H9 (cell line): ENCODE data around the gene EIF3B. TPM values are rescaled to one million over a fixed set of nuclear protein-coding genes. Genes with fewer than 3 reads are reported as not detected.

Experiments used
- DNase-seq: peaks from one replicate; pipeline ENCODE4 v3.0.0-alpha.2; 2017
- H2AFZ ChIP-seq: one replicate; pipeline ENCODE4 v1.6.1; 2013; ENCODE audit warnings: mild to moderate bottlenecking, low read length, control low read depth, moderate library complexity
- H2AK5ac ChIP-seq: 2 replicates; pipeline ENCODE4 v1.6.1; 2013; ENCODE audit warnings: low read length, control low read depth, mixed read lengths; ENCODE audit not compliant: insufficient read length
- H2BK120ac ChIP-seq: one replicate; pipeline ENCODE4 v1.6.1; 2013; ENCODE audit warnings: low read depth, mild to moderate bottlenecking, low read length, control low read depth, inconsistent platforms; ENCODE audit not compliant: poor library complexity, severe bottlenecking
- H2BK12ac ChIP-seq: 2 replicates; pipeline ENCODE4 v1.6.1; 2013; ENCODE audit warnings: low read length, control low read depth, mixed read lengths, low read depth; ENCODE audit not compliant: insufficient read length
- H2BK15ac ChIP-seq: 2 replicates; pipeline ENCODE4 v1.6.1; 2013; ENCODE audit warnings: low read depth, low read length, control low read depth
- H2BK20ac ChIP-seq: one replicate; pipeline ENCODE4 v1.6.1; 2013; ENCODE audit warnings: low read depth, mild to moderate bottlenecking, low read length, control low read depth, inconsistent platforms; ENCODE audit not compliant: poor library complexity, severe bottlenecking
- H2BK5ac ChIP-seq: 2 replicates; pipeline ENCODE4 v1.6.1; 2013; ENCODE audit warnings: low read length, control low read depth, mixed read lengths; ENCODE audit not compliant: insufficient read length
- H3K14ac ChIP-seq: 2 replicates; pipeline ENCODE4 v1.6.1; 2013; ENCODE audit warnings: low read length, control low read depth; ENCODE audit not compliant: insufficient read depth
- H3K18ac ChIP-seq: 2 replicates; pipeline ENCODE4 v1.6.1; 2013; ENCODE audit warnings: low read depth, mild to moderate bottlenecking, mixed read lengths, low read length, control low read depth; ENCODE audit not compliant: insufficient read length
- H3K23ac ChIP-seq: 2 replicates; pipeline ENCODE4 v1.6.1; 2013; ENCODE audit warnings: low read length, control low read depth, mixed read lengths, low read depth; ENCODE audit not compliant: insufficient read length
- H3K23me2 ChIP-seq: 2 replicates; pipeline ENCODE4 v1.6.1; 2013; ENCODE audit warnings: low read depth, mild to moderate bottlenecking, mixed read lengths, low read length, control low read depth; ENCODE audit not compliant: insufficient read length, poor library complexity, severe bottlenecking
- H3K27ac ChIP-seq: 2 replicates; pipeline ENCODE4 v1.5.1; 2013; ENCODE audit warnings: low read length, control low read depth, mixed read lengths, low read depth; ENCODE audit not compliant: insufficient read length
- H3K27me3 ChIP-seq: 2 replicates; pipeline ENCODE4 v1.6.1; 2013; ENCODE audit warnings: low read length, control low read depth, inconsistent platforms; ENCODE audit not compliant: insufficient read depth
- H3K4ac ChIP-seq: 2 replicates; pipeline ENCODE4 v1.6.1; 2013; ENCODE audit warnings: low read depth, mild to moderate bottlenecking, control low read depth, inconsistent platforms, low read length, moderate library complexity
- H3K4me1 ChIP-seq: 2 replicates; pipeline ENCODE4 v1.6.1; 2013; ENCODE audit warnings: low read length, control low read depth, inconsistent platforms; ENCODE audit not compliant: insufficient read depth
- H3K4me2 ChIP-seq: 2 replicates; pipeline ENCODE4 v1.6.1; 2013; ENCODE audit warnings: low read length, control low read depth, mixed read lengths; ENCODE audit not compliant: insufficient read length, insufficient read depth
- H3K56ac ChIP-seq: 2 replicates; pipeline ENCODE4 v1.6.1; 2013; ENCODE audit warnings: low read depth, mild to moderate bottlenecking, mixed read lengths, low read length, control low read depth; ENCODE audit not compliant: insufficient read length
- H3K79me1 ChIP-seq: 2 replicates; pipeline ENCODE4 v1.6.1; 2013; ENCODE audit warnings: low read depth, mild to moderate bottlenecking, moderate library complexity, low read length, control low read depth, inconsistent platforms; ENCODE audit not compliant: insufficient read depth, poor library complexity, severe bottlenecking
- H3K79me2 ChIP-seq: 2 replicates; pipeline ENCODE4 v1.6.1; 2013; ENCODE audit warnings: low read length, control low read depth, inconsistent platforms; ENCODE audit not compliant: insufficient read depth
- H3K9ac ChIP-seq: 2 replicates; pipeline ENCODE4 v1.6.1; 2013; ENCODE audit warnings: low read length, control low read depth, mixed read lengths; ENCODE audit not compliant: insufficient read length; ENCODE audit errors: extremely low read depth
- H3K9me3 ChIP-seq: one replicate; pipeline ENCODE4 v1.6.1; 2013; ENCODE audit warnings: low read depth, low read length, inconsistent platforms; ENCODE audit not compliant: control insufficient read depth
- H3T11ph ChIP-seq: one replicate; pipeline ENCODE4 v1.6.1; 2013; ENCODE audit warnings: mild to moderate bottlenecking, low read length, control low read depth, inconsistent platforms
- H4K20me1 ChIP-seq: one replicate; pipeline ENCODE4 v1.6.1; 2013; ENCODE audit not compliant: control insufficient read depth, insufficient read length, insufficient read depth
- H4K5ac ChIP-seq: 2 replicates; pipeline ENCODE4 v1.6.1; 2013; ENCODE audit warnings: low read depth, mild to moderate bottlenecking, mixed read lengths, low read length, control low read depth; ENCODE audit not compliant: insufficient read length
- H4K8ac ChIP-seq: replicated peaks from 2 replicates; pipeline ENCODE4 v1.6.1; 2013; ENCODE audit warnings: low read length, control low read depth, mixed read lengths, low read depth; ENCODE audit not compliant: insufficient read length
- H4K91ac ChIP-seq: 2 replicates; pipeline ENCODE4 v1.6.1; 2013; ENCODE audit warnings: low read depth, mild to moderate bottlenecking, moderate library complexity, mixed read lengths, low read length, control low read depth; ENCODE audit not compliant: insufficient read length
- H3K27ac Mint-ChIP-seq, 3 experiments: 2 replicates in 2 of 3; 3 replicates in 1 of 3; pipeline ENCODE4 v1.8.0; 2020 to 2021; ENCODE audit warnings: mixed read lengths in 3 of 3, mild to moderate bottlenecking in 1 of 3, moderate library complexity in 1 of 3
- H3K27me3 Mint-ChIP-seq: 2 replicates; pipeline ENCODE4 v1.8.0; 2021; ENCODE audit warnings: low read depth, mild to moderate bottlenecking, moderate library complexity, mixed read lengths
- H3K36me3 Mint-ChIP-seq, 3 experiments: 2 replicates in 2 of 3; 3 replicates in 1 of 3; pipeline ENCODE4 v1.8.0; 2020 to 2021; ENCODE audit warnings: low read depth in 3 of 3, mixed read lengths in 3 of 3; ENCODE audit not compliant: insufficient read depth in 1 of 3
- H3K4me1 Mint-ChIP-seq, 2 experiments: 2 replicates each; pipeline ENCODE4 v1.8.0; 2020; ENCODE audit warnings: mixed read lengths in 2 of 2
- H3K4me3 Mint-ChIP-seq, 2 experiments: 2 replicates in 1 of 2; 3 replicates in 1 of 2; pipeline ENCODE4 v1.8.0; 2020 to 2021; ENCODE audit warnings: mild to moderate bottlenecking in 2 of 2, mixed read lengths in 2 of 2, moderate library complexity in 1 of 2
- H3K9me3 Mint-ChIP-seq, 2 experiments: 2 replicates in 1 of 2; 3 replicates in 1 of 2; pipeline ENCODE4 v1.8.0; 2020; ENCODE audit warnings: mild to moderate bottlenecking in 2 of 2, mixed read lengths in 2 of 2, moderate library complexity in 1 of 2
- WGBS: extraction: QIAGEN DNeasy Blood & Tissue Kit; methylation state at CpG from one replicate; pipeline ENCODE4 v1.1.7; 2013; ENCODE audit warnings: missing lambda C conversion rate, low lambda C conversion rate, mixed read lengths; ENCODE audit not compliant: insufficient read length; ENCODE audit errors: extremely low coverage; 5-methylcytosine and 5-hydroxymethylcytosine counted together
- total RNA-seq: library from RNA; stranded (reverse); gene quantifications from 2 replicates; pipeline ENCODE4 v1.2.1, GENCODE V29; 2021
- TF ChIP-seq, protein P1 (sequence below): fragments of 200-600 bp; sonication (generic); conservative IDR thresholded peaks from 3 replicates; pipeline ENCODE4 v1.8.0; 2021; ENCODE audit warnings: antibody characterized with exemption, mild to moderate bottlenecking

Gene EIF3B
- total RNA-seq, 1 experiment from 2014 or later = 337 TPM

DNA sequence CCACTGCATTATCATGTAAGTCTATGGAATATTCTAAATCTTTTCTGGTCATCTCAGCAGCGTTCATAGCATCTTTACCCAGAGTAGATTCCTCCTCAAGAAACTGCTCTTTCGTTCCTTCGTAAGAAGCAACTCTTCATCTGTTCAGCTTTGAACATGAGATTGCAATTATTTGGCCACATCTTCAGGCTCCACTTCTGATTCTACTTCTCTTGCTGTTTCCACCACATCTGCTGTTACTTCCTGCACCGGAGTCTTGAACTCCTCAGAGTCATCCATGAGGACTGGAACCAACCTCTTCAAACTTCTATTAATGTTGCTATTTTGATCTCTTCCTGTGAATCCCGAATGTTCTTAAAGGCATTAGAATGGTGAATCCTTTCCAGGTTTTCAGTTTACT, 61.4 kb downstream of the EIF3B start:
- Histone ChIP-seq H3K4me1 (0 out of 2 replicates have a peak, but pooled peaks cover 2% of the 10 kb centered on the region), H3K14ac (no peak overlapping the region), H4K8ac (no peak overlapping the region), H3K27me3 (no peaks in the 10 kb centered on the region), H3K23ac (no peak overlapping the region), H2AFZ (no peak overlapping the region), H3K79me2 (peaks cover 2% of the 10 kb centered on the region; the same call in 1 of the 2 replicates), H2BK20ac (no peak overlapping the region), H3K79me1 (no peaks in the 10 kb centered on the region), H4K5ac (no peak overlapping the region), H3T11ph (no peak overlapping the region), H2BK15ac (no peak overlapping the region), H3K4ac (no peak overlapping the region), H3K27ac (peak overlapping the region; percentile 24), H4K20me1 (peaks cover 2% of the 10 kb centered on the region), H3K4me2 (no peak overlapping the region), H3K23me2 (no peaks in the 10 kb centered on the region), H3K56ac (no peak overlapping the region), H2BK120ac (no peak overlapping the region), H3K9me3 (no peaks in the 10 kb centered on the region), H2AK5ac (no peak overlapping the region), H3K18ac (no peak overlapping the region), H4K91ac (no peak overlapping the region), H3K9ac (no peak overlapping the region), H2BK5ac (no peak overlapping the region), H2BK12ac (no peak overlapping the region)
- DNase-seq = no peak
- no CpG with 5 or more reads among the region's 5 CpGs for WGBS
- TF ChIP-seq, protein P1, sequence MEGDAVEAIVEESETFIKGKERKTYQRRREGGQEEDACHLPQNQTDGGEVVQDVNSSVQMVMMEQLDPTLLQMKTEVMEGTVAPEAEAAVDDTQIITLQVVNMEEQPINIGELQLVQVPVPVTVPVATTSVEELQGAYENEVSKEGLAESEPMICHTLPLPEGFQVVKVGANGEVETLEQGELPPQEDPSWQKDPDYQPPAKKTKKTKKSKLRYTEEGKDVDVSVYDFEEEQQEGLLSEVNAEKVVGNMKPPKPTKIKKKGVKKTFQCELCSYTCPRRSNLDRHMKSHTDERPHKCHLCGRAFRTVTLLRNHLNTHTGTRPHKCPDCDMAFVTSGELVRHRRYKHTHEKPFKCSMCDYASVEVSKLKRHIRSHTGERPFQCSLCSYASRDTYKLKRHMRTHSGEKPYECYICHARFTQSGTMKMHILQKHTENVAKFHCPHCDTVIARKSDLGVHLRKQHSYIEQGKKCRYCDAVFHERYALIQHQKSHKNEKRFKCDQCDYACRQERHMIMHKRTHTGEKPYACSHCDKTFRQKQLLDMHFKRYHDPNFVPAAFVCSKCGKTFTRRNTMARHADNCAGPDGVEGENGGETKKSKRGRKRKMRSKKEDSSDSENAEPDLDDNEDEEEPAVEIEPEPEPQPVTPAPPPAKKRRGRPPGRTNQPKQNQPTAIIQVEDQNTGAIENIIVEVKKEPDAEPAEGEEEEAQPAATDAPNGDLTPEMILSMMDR = no peak
- Mint-ChIP-seq H3K36me3 (peaks cover 3 to 14% (median 5%) of the 10 kb centered on the region in 3 experiments; a peak in 5 of 7 replicates), H3K9me3 (peaks cover 0 to 3% of the 10 kb centered on the region in 2 experiments; a peak in 2 of 5 replicates), H3K4me1 (peaks cover 17 to 36% of the 10 kb centered on the region in 2 experiments), H3K27me3 (no peaks in the 10 kb centered on the region), H3K27ac (peak overlapping the region; percentile 0 to 59 (median 6); a peak in 4 of 7 replicates), H3K4me3 (no peak overlapping the region)
